Activated CD4-positive, alpha-beta T cell treated with anti-CD3 and anti-CD28 coated beads for 36 hours (primary cell): ENCODE data around the gene PTPRE. TPM values are rescaled to one million over a fixed set of nuclear protein-coding genes. Genes with fewer than 3 reads are reported as not detected.
A peak's percentile ranks its signal among the peaks of the same experiment; 100 is the strongest.

Source experiments
- ATAC-seq: fragments of 200-7000 bp; cut with Tn5 transposase; one replicate; pipeline ENCODE4 v1.10.0; 2021; ENCODE audit warnings: mild to moderate bottlenecking, moderate library complexity
- CTCF ChIA-PET: fragments of 350-600 bp; sonication (Branson Sonifier 250); formaldehyde crosslinking; loops from one replicate; lab custom pipeline; 2021; ENCODE audit warnings: antibody characterized with exemption; lab: Charles Lee
- POLR2A ChIA-PET: fragments of 350-600 bp; sonication (Branson Sonifier 250); formaldehyde crosslinking; loops from one replicate; lab custom pipeline; 2021; ENCODE audit warnings: antibody characterized with exemption, inconsistent platforms; lab: Charles Lee
- DNase-seq: peaks from one replicate; pipeline ENCODE4 v3.0.0-alpha.2; 2020
- H3K27ac Mint-ChIP-seq: one replicate; pipeline ENCODE4 v1.8.0; 2021; ENCODE audit warnings: mixed read lengths
- H3K27me3 Mint-ChIP-seq: one replicate; pipeline ENCODE4 v1.8.0; 2021; ENCODE audit warnings: mixed read lengths
- H3K36me3 Mint-ChIP-seq: one replicate; pipeline ENCODE4 v1.8.0; 2021; ENCODE audit warnings: low read depth, mixed read lengths
- H3K4me1 Mint-ChIP-seq: one replicate; pipeline ENCODE4 v1.8.0; 2021; ENCODE audit warnings: mixed read lengths
- H3K4me3 Mint-ChIP-seq: one replicate; pipeline ENCODE4 v1.8.0; 2021; ENCODE audit warnings: mild to moderate bottlenecking, moderate library complexity, mixed read lengths
- H3K9me3 Mint-ChIP-seq: one replicate; pipeline ENCODE4 v1.8.0; 2021; ENCODE audit warnings: low read depth, mixed read lengths
- intact Hi-C, 2 experiments: fragments of 100-400 bp; cut with DNase I in 1 of 2; cut with micrococcal nuclease in 1 of 2; formaldehyde crosslinking; loops; one replicate each; pipeline versions ENCODE4 v1.14.2 to v1.15.1; 2022 to 2024; cut with DNase I, micrococcal nuclease
- total RNA-seq, 2 experiments: library from RNA; stranded (reverse); gene quantifications; one replicate each; pipeline ENCODE4 v1.2.3, GENCODE V29; 2021

Gene PTPRE
- total RNA-seq, 2 experiments from 2014 or later, result 23.0 to 31.6 TPM

GRCh38 chr10:127934383-127934782, 27.5 kb downstream of the PTPRE start:
- intact Hi-C loops, result no loop called here
- ChIA-PET CTCF (interaction anchor here (1.1 kb wide), 1 partner anchor 16 kb away, joined by 3 read pairs; no protein-coding TSS in a partner anchor), POLR2A (no interaction called here)
- Mint-ChIP-seq H3K27ac (no peak overlapping the region), H3K9me3 (no peaks in the 10 kb centered on the region), H3K27me3 (peaks cover 4% of the 10 kb centered on the region), H3K4me3 (no peak overlapping the region), H3K4me1 (no peaks in the 10 kb centered on the region), H3K36me3 (no peaks in the 10 kb centered on the region)
- no peak for ATAC-seq
- no peak for DNase-seq

- POLR2A ChIA-PET, result no interaction called here
- H3K27me3 Mint-ChIP-seq, result peaks cover 4% of the 10 kb centered on the region
- no peak for DNase-seq
- ATAC-seq, result no peak
- CTCF ChIA-PET, result interaction anchor here (1.6 kb wide), 1 partner anchor 10 kb away, joined by 3 read pairs; no protein-coding TSS in a partner anchor
- no peaks in the 10 kb centered on the region for H3K4me1 Mint-ChIP-seq
- no peaks in the 10 kb centered on the region for H3K36me3 Mint-ChIP-seq
- no peaks in the 10 kb centered on the region for H3K9me3 Mint-ChIP-seq
- intact Hi-C loops, result no loop called here
- H3K27ac Mint-ChIP-seq, result no peak overlapping the region
- H3K4me3 Mint-ChIP-seq, result no peak overlapping the region
These were observed 28.2 kb downstream of the PTPRE start for GRCh38 chr10:127935071-127935561.

GRCh38 chr10:127937069-127937468, 30.2 kb downstream of the PTPRE start:
- no peak for ATAC-seq
- no peak overlapping the region for H3K4me3 Mint-ChIP-seq
- H3K36me3 Mint-ChIP-seq, result no peaks in the 10 kb centered on the region
- H3K27me3 Mint-ChIP-seq, result peaks cover 4% of the 10 kb centered on the region
- ChIA-PET POLR2A (no interaction called here), CTCF (interaction anchor here (0.7 to 1.1 kb wide), 2 partner anchors 13 to 79 kb away, joined by 3 read pairs; no protein-coding TSS in a partner anchor)
- no peak overlapping the region for H3K27ac Mint-ChIP-seq
- H3K9me3 Mint-ChIP-seq, result no peaks in the 10 kb centered on the region
- no peak for DNase-seq
- intact Hi-C loops, result no loop called here
- H3K4me1 Mint-ChIP-seq, result no peaks in the 10 kb centered on the region

GRCh38 chr10:127937915-127938463, 31.1 kb downstream of the PTPRE start:
- H3K4me1 Mint-ChIP-seq, result peaks cover 6% of the 10 kb centered on the region
- no peak overlapping the region for H3K27ac Mint-ChIP-seq
- ChIA-PET POLR2A (no interaction called here), CTCF (interaction anchor here (0.7 to 1.5 kb wide), 3 partner anchors 32 to 78 kb away, joined by 3 to 9 read pairs (median 4); no protein-coding TSS in a partner anchor)
- no peaks in the 10 kb centered on the region for H3K9me3 Mint-ChIP-seq
- H3K27me3 Mint-ChIP-seq, result peaks cover 4% of the 10 kb centered on the region
- H3K36me3 Mint-ChIP-seq, result no peaks in the 10 kb centered on the region
- no peak for DNase-seq
- intact Hi-C loops, result no loop called here
- no peak for ATAC-seq
- H3K4me3 Mint-ChIP-seq, result no peak overlapping the region

- intact Hi-C loops, result no loop called here
- H3K27me3 Mint-ChIP-seq, result peaks cover 4% of the 10 kb centered on the region
- H3K36me3 Mint-ChIP-seq, result no peaks in the 10 kb centered on the region
- H3K9me3 Mint-ChIP-seq, result no peaks in the 10 kb centered on the region
- H3K4me3 Mint-ChIP-seq, result no peak overlapping the region
- CTCF ChIA-PET, result interaction anchor here (0.6 kb wide), 1 partner anchor 59 kb away, joined by 3 read pairs; no protein-coding TSS in a partner anchor
- POLR2A ChIA-PET, result no interaction called here
- DNase-seq, result no peak
- H3K27ac Mint-ChIP-seq, result no peak overlapping the region
- ATAC-seq, result no peak
- peaks cover 11% of the 10 kb centered on the region for H3K4me1 Mint-ChIP-seq
These were observed 33.0 kb downstream of the PTPRE start for GRCh38 chr10:127939786-127940330.

- H3K27ac Mint-ChIP-seq, result no peak overlapping the region
- H3K4me1 Mint-ChIP-seq, result peaks cover 22% of the 10 kb centered on the region
- ChIA-PET CTCF (interaction anchor here (0.6 to 1.8 kb wide), 4 partner anchors 58 to 1979 kb away, joined by 3 to 4 read pairs (median 4); no protein-coding TSS in a partner anchor), POLR2A (no interaction called here)
- no peak overlapping the region for H3K4me3 Mint-ChIP-seq
- no peak for DNase-seq
- no peaks in the 10 kb centered on the region for H3K9me3 Mint-ChIP-seq
- intact Hi-C loops, result no loop called here
- no peaks in the 10 kb centered on the region for H3K36me3 Mint-ChIP-seq
- peaks cover 4% of the 10 kb centered on the region for H3K27me3 Mint-ChIP-seq
- no peak for ATAC-seq
These were observed 34.1 kb downstream of the PTPRE start for GRCh38 chr10:127940866-127941640.

- Mint-ChIP-seq H3K4me1 (peaks cover 27% of the 10 kb centered on the region), H3K27ac (no peak overlapping the region), H3K36me3 (no peaks in the 10 kb centered on the region), H3K4me3 (no peak overlapping the region), H3K27me3 (peaks cover 4% of the 10 kb centered on the region), H3K9me3 (no peaks in the 10 kb centered on the region)
- POLR2A ChIA-PET, result no interaction called here
- ATAC-seq, result no peak
- intact Hi-C loops, result no loop called here
- CTCF ChIA-PET, result interaction anchor here (1.2 kb wide), 2 partner anchors 41 to 88 kb away, joined by 3 to 4 read pairs; no protein-coding TSS in a partner anchor
- no peak for DNase-seq
These were observed 35.9 kb downstream of the PTPRE start for GRCh38 chr10:127942811-127943210.

- ChIA-PET POLR2A (no interaction called here), CTCF (no interaction called here)
- peaks cover 27% of the 10 kb centered on the region for H3K4me1 Mint-ChIP-seq
- H3K36me3 Mint-ChIP-seq, result no peaks in the 10 kb centered on the region
- ATAC-seq (no peak), DNase-seq (no peak)
- no peak overlapping the region for H3K27ac Mint-ChIP-seq
- no peak overlapping the region for H3K4me3 Mint-ChIP-seq
- H3K9me3 Mint-ChIP-seq, result no peaks in the 10 kb centered on the region
- H3K27me3 Mint-ChIP-seq, result no peaks in the 10 kb centered on the region
- intact Hi-C loops, result no loop called here
These were observed 36.5 kb downstream of the PTPRE start for GRCh38 chr10:127943336-127943910.

GRCh38 chr10:127944256-127944655, 37.4 kb downstream of the PTPRE start:
- H3K9me3 Mint-ChIP-seq, result no peaks in the 10 kb centered on the region
- DNase-seq (no peak), ATAC-seq (no peak)
- H3K27ac Mint-ChIP-seq, result no peak overlapping the region
- H3K4me3 Mint-ChIP-seq, result no peak overlapping the region
- H3K27me3 Mint-ChIP-seq, result no peaks in the 10 kb centered on the region
- H3K36me3 Mint-ChIP-seq, result no peaks in the 10 kb centered on the region
- H3K4me1 Mint-ChIP-seq, result peaks cover 27% of the 10 kb centered on the region
- POLR2A ChIA-PET, result no interaction called here
- intact Hi-C loops, result no loop called here
- CTCF ChIA-PET, result interaction anchor here (0.6 to 0.7 kb wide), 2 partner anchors 17 to 63 kb away, joined by 3 read pairs; no protein-coding TSS in a partner anchor

GRCh38 chr10:127945341-127945758, 38.4 kb downstream of the PTPRE start:
- no peaks in the 10 kb centered on the region for H3K36me3 Mint-ChIP-seq
- DNase-seq (peak; percentile 49), ATAC-seq (peak; percentile 91)
- H3K4me3 Mint-ChIP-seq, result no peak overlapping the region
- peaks cover 27% of the 10 kb centered on the region for H3K4me1 Mint-ChIP-seq
- peak overlapping the region; percentile 49 for H3K27ac Mint-ChIP-seq
- H3K9me3 Mint-ChIP-seq, result no peaks in the 10 kb centered on the region
- ChIA-PET CTCF (interaction anchor here (0.7 to 1.0 kb wide), 3 partner anchors 9 to 43 kb away, joined by 3 read pairs; partner anchors contain the start of gene PTPRE), POLR2A (no interaction called here)
- intact Hi-C loops, result no loop called here
- H3K27me3 Mint-ChIP-seq, result no peaks in the 10 kb centered on the region
